CD4-positive, alpha-beta T cell treated with Interleukin-17A for 4 hours (primary cell): ENCODE data around the gene BHLHE23.

Experiments used
- DNase-seq: peaks from one replicate; pipeline ENCODE4 v3.0.0-alpha.2; 2020; ENCODE audit warnings: mixed read lengths

BHLHE23 gene

DNA sequence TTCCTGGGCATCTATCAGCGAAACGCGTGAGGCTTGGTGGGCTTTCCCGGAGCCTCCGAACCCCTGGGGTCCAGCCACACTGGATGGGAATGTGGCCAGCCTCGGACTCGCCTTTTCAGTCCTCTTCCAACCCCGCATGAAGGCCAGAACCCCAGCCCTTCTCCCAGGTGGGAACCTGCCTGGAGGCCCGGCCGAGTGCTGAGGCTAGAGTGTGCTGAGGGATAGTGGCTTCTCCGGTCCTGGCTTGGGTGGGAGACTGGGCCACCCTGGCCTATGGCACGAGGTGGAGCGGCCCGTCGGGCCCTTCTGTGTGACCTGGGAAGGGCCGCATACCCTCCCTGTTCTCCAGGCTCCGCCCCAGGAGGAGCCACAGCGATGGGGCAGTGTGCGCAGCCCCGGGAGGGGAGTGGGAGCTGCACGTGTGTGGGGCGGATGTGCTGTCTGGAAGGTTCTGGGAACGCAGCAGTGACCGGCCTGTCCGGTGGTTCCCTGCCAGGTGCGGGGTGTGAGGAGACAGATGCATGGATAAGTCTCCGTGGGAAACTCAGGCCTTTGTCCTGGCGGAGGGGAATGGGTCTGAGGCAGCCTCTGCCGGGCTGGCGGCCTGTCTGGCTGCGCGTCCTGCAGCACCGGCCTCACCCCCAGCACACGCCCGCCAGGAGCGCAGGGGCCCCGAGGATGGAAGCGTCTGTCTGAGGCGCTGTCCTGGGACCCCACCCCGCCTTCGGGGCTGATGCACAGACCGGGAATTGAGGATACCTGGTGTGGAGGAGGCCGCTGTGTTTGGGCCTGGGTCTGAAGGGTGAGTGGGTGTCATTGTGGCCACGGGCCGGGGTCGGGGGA, 1.1 kb upstream of the BHLHE23 start:
- no peak for DNase-seq

DNA sequence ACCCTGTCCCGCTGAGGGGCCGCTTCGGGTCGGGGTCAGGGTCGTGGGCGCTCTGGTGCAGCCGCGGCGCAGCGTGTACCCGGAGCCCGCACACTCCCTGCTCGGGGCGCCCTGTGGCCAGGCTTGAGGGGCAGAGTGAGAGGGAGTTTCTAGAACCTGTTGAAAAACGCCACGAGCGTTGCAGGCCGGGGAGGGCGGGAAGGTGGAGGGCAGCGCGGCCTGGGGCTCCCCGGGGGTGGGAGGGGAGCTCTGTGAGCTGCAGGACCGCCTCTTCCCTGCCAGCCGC, 539 bp upstream of the BHLHE23 start:
- DNase-seq = no peak

DNA sequence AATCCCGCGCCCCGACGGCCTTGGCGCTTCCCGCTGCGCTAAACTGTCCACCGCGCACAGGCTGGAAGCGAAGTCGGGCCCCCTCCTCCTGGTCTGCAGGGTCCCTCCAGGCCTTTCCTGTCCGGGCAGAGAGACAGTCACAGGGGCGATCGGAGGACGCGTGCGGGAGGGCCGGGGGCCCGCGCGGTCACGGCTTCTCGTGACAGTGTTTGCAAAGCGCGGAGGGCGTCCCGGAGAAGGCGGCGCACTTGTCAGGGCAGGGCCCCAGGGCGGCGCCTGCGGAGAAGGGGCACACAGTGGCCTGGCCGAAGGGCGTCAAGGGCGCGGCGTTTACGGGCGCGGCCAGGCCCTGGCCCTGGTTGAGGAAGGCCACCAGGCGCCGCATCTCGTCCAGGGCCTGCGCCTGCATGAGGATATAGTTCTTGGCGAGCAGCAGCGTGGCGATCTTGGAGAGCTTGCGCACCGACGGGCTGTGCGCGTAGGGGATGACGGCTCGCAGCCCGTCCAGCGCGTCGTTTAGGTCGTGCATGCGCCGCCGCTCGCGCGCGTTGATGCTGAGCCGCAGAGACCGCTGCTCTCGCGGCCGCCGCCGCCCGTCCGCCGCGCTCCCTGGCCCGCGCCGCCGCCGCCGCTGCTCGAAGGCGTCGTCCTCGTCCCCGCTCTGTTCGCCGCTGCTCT, 763 bp downstream of the BHLHE23 start:
- DNase-seq = no peak

DNA sequence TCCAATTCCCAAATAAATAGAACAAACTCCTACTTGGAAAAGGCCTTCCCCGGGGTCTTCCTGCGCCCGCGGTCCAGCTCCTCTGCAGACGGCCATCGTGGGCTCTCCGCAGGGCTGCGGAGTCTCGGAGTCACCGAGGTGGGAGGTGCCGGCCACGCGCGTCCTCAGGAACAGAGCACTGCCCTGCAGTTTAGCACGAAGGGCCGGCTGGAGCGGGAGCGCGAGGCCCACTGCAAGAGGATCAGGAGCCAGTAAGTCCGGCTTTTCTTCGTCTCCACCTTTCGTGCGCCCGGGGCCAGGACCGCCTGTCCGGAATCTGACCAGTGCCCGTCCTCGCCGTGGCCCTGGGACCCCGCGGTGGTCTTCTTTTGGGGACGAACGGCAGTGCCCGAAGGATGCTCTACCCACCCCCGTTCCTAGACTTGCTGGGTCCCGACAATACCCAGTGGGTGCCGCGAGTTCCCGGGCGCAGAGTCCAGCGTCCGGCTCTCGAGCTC, 1.4 kb downstream of the BHLHE23 start:
- no peak for DNase-seq

DNA sequence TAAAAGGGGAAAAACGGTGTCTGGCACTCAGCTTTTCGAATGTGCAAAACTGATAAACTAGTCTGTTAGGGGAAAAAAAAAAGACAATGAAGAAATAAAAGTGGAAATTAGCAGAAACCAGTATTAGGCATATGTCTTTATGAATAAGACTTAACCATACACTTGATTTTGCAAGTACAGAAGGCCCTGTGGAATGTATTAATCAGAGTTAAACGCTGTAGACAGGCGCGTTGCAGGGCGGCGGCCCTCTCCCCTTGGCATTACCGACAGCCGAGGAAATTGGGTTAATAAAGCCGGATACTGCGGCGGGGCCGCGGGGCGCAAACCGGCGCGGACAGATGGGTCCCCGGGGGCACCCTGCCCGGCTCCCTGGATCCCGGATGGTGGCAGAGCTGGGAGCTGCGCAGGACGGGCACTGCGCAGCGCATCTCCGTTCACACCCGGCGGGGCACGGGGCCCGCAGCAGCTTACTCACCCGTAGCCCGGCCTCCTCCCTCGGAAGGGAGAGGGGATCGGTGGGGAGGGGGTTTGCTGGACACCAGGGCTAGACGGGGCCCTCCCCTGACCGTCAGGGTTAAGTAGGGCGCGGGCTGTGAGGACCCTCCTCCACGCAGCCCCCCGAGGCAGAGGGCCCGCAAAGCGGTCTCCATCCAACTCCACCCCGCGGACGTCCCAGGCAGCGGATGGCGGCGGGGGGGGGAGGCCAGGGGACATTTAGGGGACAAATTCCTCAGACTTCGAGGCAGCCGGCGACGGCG, 2.0 kb downstream of the BHLHE23 start:
- no peak for DNase-seq

DNA sequence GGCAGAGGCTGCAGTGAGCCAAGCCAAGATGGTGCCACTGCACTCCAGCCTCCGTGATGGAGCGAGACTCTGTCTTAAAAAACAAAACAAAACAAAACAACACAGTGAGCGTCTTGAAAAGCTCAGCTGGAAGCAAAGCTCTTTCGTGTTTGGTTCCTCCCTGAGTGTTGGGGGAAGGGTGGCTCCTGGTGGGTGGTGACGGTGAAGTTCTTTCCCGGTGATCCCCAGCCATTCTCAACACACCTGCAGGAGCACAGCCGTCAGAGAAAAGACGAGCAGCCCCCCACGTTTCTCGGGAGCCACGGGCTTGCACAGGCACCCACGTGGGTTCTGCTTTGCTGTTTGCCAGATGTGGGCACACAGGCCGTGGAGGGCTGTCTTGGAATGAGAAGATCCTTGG, 3.2 kb downstream of the BHLHE23 start:
- DNase-seq = no peak

DNA sequence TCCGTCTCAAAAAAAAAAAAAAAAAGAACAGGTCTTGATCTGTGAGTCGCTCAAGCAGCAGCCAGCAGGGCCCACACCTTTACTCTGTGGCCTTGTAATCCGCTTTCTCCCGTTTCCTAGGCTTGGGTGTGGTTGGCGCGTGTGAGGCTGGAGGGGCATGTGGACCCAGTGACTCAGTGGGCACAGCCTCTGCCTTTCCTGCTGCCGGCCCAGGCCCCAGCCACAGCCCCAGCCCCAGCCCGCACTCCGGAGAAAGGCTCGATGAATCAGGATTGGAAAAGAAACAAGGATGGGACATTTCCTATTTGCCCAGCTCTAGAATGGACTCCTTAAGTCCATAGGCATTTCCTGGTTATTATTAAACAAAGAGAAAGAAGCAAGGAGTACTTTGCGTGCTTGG, 4.3 kb downstream of the BHLHE23 start:
- no peak for DNase-seq

DNA sequence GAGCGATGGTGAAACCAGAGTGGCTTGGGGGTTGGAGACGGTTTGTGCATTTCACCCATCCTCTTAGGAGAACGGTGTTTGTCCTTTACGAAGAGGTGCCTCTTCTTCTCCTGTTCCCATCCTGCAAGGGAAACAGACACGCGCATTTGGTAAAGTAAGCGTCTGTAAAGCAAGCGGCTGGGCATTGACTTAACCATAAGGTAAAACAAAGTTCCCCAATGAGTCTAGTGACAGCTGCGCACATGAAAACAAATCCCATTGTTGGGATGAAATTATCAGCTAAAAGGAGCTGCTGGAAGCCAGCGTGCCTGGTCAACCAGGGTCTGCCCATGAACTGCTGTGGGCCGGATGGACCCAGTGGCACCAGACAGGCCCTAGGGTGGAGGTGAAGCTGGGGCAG, 5.8 kb downstream of the BHLHE23 start:
- DNase-seq = no peak

DNA sequence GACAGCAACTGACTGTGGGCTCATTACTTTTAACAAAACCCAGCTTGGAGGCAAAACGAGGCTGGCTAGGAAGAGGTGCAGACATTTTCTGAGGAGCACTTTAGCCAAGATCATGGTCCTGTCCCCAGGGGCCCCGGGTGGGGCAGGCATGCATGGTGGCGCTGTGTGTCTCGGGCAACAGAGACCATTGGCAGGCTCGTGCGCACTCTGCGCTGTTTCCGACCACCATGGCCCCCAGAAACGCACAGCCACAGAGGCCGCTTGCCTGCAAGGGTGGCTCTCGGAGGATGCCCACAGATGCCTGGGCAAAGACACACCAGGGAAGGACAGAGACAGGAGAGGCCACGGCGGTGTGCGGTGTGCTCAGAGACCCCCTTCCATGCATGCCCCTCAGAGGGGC, 6.7 kb downstream of the BHLHE23 start:
- no peak for DNase-seq

DNA sequence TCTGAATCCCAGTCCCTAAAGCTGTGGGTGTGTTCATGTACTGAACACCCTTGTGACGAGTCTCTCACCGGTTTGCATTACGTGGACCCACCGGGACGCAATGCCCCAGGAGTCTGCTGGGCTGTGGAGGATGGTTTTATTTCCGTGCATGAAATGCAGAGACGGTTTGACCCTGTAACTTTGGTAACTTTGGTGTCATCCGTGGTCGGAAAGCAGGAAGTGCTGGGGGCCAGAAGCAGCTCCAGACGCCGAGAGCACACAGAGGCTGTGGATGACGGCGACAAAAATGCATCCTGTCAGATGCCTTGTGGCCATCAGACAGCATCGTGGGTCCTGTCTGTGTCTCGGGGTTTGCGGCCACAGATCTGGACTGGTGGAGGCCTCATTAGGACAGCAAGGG, 7.2 kb downstream of the BHLHE23 start:
- no peak for DNase-seq

DNA sequence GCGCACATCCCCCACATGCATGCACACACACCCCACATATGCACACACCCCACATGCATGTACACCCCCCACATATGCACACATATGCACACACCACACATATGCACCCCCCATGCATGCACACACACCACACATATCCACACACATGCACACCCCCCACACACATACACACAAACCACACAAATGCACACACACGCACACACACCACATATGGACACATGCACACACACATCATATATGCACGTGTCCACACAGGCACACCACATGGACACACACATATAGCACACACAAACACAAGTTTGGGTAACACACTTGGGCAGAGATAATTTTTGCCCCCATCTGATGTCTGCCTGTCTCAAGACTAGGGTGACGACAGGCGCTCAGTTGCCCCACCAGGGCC, 8.3 kb downstream of the BHLHE23 start:
- no peak for DNase-seq

DNA sequence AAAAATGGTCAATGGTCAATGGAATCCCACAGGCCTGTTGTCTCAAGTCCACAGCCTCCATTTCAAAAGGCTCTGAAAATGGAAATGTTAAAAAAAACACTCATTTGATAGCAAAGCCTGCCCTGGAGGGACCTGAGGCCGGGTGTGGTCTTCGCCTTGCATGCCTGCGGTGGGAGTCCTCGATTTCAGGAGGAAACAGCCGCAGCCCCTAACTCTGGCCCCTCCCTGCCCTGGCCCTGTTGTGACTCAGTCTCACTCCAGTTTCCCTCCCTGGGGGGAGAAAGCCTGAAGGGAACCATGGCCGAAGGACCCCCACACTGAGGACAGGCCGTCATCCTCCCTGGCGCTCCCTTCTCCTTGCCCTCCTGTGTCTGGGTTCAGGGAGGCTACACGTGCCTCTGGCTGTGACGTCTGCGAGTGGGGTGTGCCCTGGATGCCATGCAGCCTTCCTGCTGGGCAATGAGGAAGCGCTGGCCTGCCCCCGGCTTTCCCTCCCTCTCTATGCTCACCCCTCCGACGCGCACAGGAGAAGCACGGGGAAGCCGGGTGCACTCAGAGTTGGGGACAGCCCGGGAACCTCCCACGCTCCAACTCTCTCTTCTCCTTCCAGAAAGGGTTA, 9.2 kb downstream of the BHLHE23 start:
- DNase-seq = no peak

DNA sequence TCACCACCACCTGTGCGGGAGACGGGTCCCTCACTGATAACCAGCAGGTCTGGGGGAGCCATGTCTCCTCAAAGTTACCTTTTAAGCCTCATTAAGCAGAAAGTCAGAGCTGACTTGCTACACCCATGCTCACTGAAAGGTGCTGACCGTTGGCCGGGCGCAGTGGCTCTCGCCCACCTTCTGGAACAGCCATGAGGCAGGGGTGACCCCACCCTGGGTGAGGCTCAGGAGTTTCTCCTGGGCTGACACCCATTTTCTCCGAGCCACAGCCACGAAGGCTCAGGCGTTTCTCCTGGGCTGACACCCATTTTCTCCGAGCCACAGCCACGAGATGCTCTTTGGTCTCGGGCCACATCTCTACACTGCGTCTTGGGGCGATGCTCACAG, 10.2 kb downstream of the BHLHE23 start:
- no peak for DNase-seq

DNA sequence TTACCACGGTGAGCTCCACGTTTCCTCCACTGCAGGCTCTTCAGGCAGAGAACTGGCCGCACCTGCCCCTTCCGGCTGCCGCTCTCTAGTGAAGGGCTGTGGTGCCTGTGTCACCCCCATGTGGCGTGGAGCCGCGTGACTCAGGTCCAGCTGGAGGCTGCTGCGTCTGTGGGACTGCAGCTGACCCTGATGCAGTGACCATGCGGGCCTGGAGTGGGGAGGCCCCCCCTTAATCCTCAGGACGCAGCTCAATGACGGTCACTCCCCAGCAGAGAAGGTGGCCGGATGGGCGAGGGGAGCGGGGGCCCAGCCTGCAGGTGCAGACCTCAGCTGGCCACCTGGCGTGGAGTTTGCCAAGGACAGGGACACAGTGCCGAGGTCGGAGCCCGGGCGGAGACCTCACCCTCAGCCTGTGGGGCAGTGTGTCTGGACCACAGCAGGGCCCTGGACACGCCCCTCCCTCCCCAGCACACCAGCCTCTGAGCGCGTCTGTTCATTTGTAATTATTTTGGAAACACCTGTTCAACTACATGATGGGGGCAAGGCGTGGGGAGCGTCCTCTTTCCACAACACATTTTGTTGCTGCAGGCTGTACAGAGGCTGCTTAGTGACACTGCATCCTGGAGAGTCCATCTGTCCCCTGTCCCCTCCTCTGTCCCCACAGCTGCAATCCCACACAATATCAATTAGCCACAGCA, 10.7 kb downstream of the BHLHE23 start:
- no peak for DNase-seq

DNA sequence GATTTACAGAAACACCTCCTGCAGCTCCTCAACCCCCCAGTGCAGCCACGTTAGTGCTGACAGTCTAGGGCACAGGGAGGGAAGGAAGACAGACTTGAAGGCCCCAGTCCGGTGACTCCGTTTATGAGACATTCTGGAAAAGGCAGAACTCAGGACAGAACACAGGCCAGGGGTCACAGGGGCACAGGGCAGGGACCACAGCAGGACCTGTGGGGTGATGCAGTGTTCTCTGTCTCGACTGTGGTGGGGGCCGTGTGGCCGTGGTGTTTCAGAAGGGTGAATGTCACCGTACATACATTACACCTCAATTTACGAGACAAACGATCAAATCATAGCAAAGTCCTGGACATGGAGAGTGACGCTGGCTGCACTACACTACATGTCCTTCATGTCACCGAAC, 11.3 kb downstream of the BHLHE23 start:
- DNase-seq = no peak

DNA sequence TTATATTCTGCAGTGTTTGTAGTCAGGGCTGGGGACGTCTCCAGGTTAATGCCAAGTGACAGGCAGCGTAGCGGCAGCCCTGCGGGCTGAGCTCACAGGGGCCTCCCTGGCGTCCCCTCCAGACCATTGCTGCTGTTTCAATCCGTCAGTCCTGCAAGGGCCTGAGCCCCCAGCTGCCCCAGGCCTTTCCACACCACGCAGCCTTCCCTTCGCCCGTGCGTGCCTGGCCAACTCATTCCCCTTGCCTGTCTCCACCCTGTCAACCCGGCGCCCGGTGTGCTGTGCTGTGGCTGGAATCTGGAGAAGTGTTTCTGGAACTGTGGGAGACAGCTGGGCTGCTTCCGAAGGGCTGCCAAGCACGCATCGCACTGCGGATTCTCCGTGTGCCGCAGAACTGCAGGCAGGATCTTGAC, 11.9 kb downstream of the BHLHE23 start:
- DNase-seq = no peak

DNA sequence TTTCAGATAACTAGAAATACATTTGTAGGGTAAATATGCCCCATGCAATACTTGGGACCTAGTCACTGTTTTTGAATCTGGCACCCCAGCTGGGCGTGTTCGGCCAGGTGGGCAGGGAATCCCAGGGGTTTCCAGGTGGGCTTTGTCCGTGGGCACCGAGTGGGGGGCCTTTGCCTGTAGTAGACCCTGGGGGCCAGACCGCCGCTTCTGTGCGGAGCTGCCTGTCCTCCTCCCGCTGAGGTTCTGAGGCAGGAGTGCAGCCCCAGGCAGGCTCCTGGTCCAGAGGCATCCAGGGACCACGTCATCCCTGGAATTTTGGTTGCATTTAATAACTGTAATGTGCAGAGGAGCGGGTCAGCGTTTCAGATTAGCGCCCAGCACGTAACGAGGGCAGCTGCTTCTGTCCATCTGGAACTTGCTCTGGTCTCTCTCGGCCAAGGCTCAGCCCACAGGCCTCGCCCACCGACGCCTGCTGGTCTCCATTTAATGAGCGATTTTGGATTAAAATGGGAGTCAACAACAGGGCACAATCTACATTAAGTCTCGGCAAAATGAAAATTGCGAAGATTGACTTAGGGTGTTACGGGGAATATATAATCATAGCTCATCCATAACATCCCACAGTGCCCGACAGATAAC, 12.8 kb downstream of the BHLHE23 start:
- no peak for DNase-seq

DNA sequence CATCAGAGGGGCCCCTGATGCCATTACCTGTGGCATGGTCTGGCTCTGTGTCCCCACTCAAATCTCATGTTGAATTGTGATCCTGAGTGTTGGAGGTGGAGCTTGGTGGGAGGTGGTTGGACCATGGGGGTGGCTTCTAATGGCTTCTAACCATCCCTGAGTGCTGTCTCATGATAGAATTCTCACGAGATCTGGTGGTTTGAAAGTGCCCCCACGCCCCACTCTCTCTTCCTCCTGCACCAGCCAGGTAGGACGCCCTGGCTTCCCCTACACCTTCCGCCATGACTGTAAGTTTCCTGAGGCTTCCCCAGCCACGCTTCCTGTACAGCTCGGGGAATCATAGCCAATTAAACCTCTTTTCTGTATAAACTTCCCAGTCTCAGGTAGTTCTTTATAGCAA, 14.9 kb downstream of the BHLHE23 start:
- no peak for DNase-seq

DNA sequence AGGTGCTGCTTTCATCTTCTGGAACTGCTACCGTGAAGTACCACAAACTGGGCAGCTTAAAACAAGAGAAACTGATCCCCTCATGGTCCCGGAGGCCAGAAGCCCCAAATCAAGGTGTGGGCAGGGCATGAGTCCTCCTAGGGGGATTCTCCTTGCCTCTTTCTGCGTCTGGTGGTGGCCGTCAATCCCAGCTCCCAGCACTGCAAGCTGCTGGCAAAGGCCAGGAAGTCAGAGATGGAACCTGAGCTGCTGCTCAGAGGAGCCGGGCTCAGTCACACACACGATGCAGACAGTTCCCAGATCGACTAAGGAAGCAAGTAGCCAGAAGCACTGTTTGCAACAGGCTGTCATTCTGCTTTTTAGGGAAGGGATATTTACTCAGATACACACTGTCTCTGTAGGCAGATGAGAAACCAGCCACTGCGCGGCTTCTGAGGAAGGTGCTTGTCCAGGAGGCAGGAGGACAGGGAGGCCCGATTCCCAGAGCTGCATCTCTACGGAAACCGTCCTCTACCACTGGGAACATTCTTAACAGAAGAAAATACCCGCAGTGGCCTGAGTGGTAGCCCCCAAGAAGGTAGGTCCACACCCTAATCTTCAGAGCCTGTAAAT, 15.5 kb downstream of the BHLHE23 start:
- DNase-seq = no peak

DNA sequence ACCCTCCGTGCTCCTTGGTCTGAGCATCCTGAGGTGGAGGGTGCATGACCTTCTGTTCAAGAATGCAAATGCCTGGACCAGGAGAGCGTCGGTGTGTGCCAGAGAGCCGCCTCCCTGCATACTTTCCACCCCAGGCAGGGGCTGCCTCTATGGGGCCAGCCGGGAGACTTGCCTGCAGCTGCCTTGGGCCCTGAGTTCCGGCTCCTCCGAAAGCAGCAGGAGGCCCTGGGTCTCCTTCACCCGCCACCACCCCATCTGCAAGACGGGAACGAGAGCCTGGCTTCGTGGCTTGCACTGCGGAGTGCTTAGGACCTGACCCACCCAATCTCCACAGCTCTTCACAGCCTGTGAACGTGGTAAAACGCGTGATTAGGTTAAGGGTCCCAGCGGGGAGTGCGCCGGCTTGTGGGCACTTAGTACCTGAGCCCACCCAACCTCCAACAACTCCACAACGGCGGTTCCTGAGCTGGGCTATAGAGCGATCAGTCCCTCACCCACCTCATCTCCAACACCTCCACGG, 16.4 kb downstream of the BHLHE23 start:
- DNase-seq = no peak

DNA sequence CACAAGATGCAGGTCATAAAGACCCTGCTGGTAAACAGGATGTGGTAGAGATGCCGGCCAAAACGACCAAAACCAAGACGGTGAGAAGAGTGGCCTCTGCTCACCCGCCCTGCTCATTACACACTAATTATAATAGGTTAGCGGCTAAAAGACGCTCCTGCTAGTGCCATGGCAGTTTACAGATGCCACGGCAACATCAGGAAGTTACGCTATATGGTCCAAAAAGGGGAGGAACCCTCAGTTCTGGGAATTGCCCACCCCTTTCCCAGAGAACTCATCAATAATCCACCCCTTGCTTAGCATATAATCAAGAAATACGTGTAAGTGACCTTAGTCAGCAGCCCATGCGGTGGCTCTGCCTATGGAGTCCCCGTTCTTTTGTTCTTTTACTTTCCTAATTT, 17.6 kb downstream of the BHLHE23 start:
- DNase-seq = no peak

DNA sequence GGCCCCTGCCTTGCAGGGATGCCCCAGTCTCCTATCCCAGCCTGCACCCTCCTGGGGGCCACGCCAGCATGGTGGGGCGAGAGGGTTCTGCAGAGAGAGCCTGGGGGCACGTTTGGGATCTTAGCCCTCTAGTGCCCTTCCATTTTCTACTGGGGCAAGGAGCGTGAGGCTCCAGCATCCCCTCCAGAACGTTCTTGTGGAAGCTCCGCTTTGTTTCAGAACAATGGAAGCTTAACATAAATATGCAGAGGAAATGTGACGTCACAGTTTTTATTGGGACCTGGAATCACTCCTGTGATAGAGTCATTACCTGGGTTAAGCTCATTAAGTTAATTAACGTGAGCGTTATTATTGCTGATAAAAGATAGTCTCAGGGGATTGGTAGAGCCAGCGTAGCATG, 19.6 kb downstream of the BHLHE23 start:
- no peak for DNase-seq
